ENCODE measurements around the gene ZNF423.

The ZNF423 gene

DNA sequence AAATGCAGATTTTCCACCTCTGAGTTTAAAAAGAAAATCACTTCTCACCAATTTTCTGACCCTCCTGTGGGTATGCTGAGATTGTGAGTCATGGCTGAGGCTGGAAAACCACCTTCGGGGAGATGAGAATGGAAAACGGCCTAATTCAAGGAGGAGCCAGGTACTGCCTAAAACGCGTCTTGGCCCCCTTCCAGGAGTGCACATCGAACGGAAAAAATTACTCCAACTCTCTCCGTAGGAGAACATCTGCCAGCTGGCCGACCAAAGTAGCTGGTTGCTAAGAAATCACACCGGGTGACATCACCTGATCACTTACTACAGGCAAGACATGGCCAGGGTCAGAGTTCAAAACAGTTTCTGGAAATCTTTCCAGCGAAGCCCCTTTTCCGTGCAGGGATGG lies 107.6 kb downstream of the ZNF423 start:
- no peaks in the 10 kb centered on the region for H3K9me3 ChIP-seq
- intact Hi-C loops (cut with DNase I; ENCODE audit: low total_unique reads): no loop called here
- DNase-seq: no peak
- H3K4me1 ChIP-seq: no peaks in the 10 kb centered on the region
- H3K27me3 ChIP-seq: peaks cover 0 to 4% of the 10 kb centered on the region in 2 donors
- H3K4me3 ChIP-seq: no peak overlapping the region
- TF ChIP-seq, protein P1, sequence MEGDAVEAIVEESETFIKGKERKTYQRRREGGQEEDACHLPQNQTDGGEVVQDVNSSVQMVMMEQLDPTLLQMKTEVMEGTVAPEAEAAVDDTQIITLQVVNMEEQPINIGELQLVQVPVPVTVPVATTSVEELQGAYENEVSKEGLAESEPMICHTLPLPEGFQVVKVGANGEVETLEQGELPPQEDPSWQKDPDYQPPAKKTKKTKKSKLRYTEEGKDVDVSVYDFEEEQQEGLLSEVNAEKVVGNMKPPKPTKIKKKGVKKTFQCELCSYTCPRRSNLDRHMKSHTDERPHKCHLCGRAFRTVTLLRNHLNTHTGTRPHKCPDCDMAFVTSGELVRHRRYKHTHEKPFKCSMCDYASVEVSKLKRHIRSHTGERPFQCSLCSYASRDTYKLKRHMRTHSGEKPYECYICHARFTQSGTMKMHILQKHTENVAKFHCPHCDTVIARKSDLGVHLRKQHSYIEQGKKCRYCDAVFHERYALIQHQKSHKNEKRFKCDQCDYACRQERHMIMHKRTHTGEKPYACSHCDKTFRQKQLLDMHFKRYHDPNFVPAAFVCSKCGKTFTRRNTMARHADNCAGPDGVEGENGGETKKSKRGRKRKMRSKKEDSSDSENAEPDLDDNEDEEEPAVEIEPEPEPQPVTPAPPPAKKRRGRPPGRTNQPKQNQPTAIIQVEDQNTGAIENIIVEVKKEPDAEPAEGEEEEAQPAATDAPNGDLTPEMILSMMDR (IDR thresholded peaks at IDR 0.05): no peak
- H3K27ac ChIP-seq: no peak overlapping the region
- H3K36me3 ChIP-seq: no peaks in the 10 kb centered on the region

DNA sequence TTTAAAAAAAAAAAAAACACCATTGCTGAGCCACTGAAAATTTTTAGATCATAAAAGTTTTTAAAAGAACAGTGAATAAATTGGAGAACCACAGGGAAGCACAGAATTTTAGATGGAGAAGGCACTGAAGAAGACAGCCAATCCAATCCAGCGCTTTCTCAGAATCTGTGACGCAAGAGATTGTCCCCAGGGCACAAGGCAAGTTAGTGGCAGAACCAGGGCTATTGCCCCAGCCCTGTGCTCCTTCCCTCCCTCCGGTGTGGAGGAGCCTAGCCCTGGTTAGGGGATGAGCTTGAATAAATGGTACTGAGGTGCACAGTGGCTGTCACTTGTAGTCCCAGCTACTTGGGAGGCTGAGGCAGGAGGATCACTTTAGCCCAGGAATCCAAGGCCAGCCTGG lies 108.3 kb downstream of the ZNF423 start:
- H3K27ac ChIP-seq: no peak overlapping the region
- intact Hi-C loops (cut with DNase I; ENCODE audit: low total_unique reads): no loop called here
- no peaks in the 10 kb centered on the region for H3K9me3 ChIP-seq
- no peaks in the 10 kb centered on the region for H3K36me3 ChIP-seq
- DNase-seq: no peak
- no peaks in the 10 kb centered on the region for H3K4me1 ChIP-seq
- H3K4me3 ChIP-seq: no peak overlapping the region
- TF ChIP-seq, protein P1 (IDR thresholded peaks at IDR 0.05): no peak
- H3K27me3 ChIP-seq: peaks cover 0 to 4% of the 10 kb centered on the region in 2 donors

DNA sequence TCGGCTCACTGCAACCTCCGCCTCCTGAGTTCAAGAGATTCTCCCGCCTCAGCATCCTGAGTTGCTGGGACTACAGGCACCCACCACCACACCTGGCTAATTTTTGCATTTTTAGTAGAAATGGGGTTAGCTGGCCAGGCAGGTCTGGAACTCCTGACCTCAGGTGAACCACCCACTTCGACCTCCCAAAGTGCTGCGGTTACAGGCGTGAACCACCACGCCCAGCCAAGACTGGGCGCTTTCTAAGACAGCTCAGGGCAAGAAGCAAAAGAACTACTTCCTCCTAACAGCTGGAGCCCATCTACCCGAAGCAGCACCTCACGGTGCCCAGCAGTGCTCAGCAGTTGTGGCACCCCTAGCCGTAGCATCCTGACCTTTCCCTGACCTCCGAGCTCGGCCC lies 109.4 kb downstream of the ZNF423 start:
- no peak for DNase-seq
- no peaks in the 10 kb centered on the region for H3K4me1 ChIP-seq
- H3K4me3 ChIP-seq: no peak overlapping the region
- H3K36me3 ChIP-seq: no peaks in the 10 kb centered on the region
- no peaks in the 10 kb centered on the region for H3K9me3 ChIP-seq
- intact Hi-C loops (cut with DNase I; ENCODE audit: low total_unique reads): no loop called here
- no peak overlapping the region for H3K27ac ChIP-seq
- H3K27me3 ChIP-seq: no peaks in the 10 kb centered on the region
- TF ChIP-seq, protein P1 (IDR thresholded peaks at IDR 0.05): no peak

DNA sequence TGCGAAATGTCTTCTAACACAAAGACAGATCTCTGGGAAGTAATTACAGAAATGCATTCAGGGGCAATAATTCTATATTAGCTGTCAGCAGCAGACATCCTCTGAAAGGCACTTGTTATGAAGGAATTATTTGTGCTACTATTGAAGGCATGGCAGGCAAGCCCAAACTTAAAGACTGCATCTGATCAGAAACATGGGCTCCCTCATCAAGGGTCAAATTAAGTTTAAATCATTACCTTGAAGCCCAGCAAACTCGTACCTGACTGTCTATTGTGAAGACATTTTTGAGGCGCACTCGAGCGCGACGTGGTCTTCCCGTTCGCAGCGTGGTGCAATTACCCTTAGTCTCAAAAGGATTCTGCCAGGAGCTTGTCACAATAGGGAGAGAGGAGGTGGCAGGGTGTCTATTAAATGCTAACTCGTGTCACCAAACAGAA lies 110.6 kb downstream of the ZNF423 start:
- H3K4me3 ChIP-seq: no peak overlapping the region
- H3K4me1 ChIP-seq: no peaks in the 10 kb centered on the region
- H3K27ac ChIP-seq: no peak overlapping the region
- intact Hi-C loops (cut with DNase I; ENCODE audit: low total_unique reads): no loop called here
- no peaks in the 10 kb centered on the region for H3K9me3 ChIP-seq
- H3K27me3 ChIP-seq: peaks cover 0 to under 1% of the 10 kb centered on the region in 2 donors
- no peak for DNase-seq
- TF ChIP-seq, protein P1 (IDR thresholded peaks at IDR 0.05): no peak
- H3K36me3 ChIP-seq: no peaks in the 10 kb centered on the region

DNA sequence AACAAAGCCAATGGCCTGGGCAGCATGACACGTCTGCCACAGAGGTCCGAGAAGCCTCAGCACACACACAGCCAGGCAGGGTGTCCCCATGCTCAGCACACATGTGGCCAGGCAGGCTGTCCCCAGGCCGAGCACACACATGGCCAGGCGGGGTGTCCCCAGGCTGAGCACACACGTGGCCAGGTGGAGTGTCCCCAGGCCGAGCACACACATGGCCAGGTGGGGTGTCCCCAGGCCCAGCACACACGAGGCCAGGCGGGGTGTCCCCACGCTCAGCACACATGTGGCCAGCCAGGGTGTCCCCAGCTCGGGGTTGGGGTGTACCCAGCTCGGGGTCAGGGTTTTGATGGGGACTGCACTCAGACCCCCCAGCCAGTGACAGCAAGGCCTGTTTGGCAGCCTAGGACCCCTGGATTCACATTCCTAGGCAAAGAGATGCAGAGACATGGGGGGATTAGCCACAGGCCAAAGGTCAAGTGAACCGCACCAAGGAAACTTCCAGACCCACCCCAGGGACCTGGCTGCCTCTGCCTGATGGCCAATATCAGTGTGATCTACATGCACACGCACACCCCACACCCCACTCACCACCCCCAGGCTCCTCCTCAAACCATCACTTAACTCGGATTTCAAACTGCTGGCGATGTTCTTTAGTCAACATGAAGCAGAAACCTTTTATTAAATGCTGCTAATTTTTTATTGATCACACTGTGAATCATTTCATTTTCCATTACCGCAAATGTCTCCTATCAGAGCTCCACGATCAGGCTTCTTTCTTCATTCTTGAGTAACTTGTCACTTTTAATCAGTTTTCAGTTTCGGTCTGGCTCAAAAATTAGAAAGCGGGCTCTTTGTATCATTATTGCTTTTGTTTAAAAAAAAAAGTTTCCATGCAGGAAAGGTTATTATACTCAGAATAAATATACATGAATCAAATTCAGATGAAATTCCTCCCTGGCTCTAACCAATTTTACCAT lies 111.4 kb downstream of the ZNF423 start:
- H3K27ac ChIP-seq: no peak overlapping the region
- TF ChIP-seq, protein P1 (IDR thresholded peaks at IDR 0.05): no peak
- DNase-seq: no peak
- H3K4me1 ChIP-seq: no peaks in the 10 kb centered on the region
- H3K9me3 ChIP-seq: no peaks in the 10 kb centered on the region
- H3K27me3 ChIP-seq: peaks cover 0 to 3% of the 10 kb centered on the region in 2 donors
- no peak overlapping the region for H3K4me3 ChIP-seq
- no peaks in the 10 kb centered on the region for H3K36me3 ChIP-seq
- intact Hi-C loops (cut with DNase I; ENCODE audit: low total_unique reads): no loop called here

Measured in tibial artery (tissue), 4 donors.